A549 (cell line): Measurements from ENCODE around the gene GSAP. TPM values are rescaled to one million over a fixed set of nuclear protein-coding genes. Genes with fewer than 3 reads are reported as not detected.

Experiments
- ATAC-seq, 2 experiments: fragments of 200-7000 bp in 1 of 2; fragments of >200 bp in 1 of 2; cut with Nextera tagmentation in 1 of 2; cut with Tn5 transposase in 1 of 2; 3 replicates each; pipeline versions ENCODE4 v1.8.0 to v1.9.1; 2018 to 2020; ENCODE audit warnings: mild to moderate bottlenecking in 1 of 2, moderate library complexity in 1 of 2
- CTCF ChIA-PET: fragments of 300-600 bp; sonication (Branson Sonifier 250); formaldehyde crosslinking; extraction: SDS; loops from one replicate; lab custom pipeline; 2021; ENCODE audit warnings: antibody characterized with exemption, inconsistent platforms; lab: Yijun Ruan, JAX
- POLR2A ChIA-PET: fragments of 350-600 bp; formaldehyde crosslinking; extraction: SDS; loops from one replicate; lab custom pipeline; 2021; ENCODE audit warnings: antibody characterized with exemption, inconsistent platforms; lab: Yijun Ruan, JAX
- DNase-seq, 2 experiments: peaks; one replicate each; pipeline versions ENCODE4 v3.0.0 to v3.0.0-alpha.2; 2011 to 2016; ENCODE audit warnings: low read depth in 1 of 2, low spot score in 1 of 2
- FAIRE-seq: peaks from 2 replicates; lab custom pipeline; 2011; peaks lifted over from hg19 to GRCh38; lab: Jason Lieb, UNC
- H3K27ac ChIP-seq, 2 experiments: fragments of >200 bp; sonication (Bioruptor Twin); formaldehyde crosslinking; 3 replicates each; pipeline ENCODE4 v1.5.1; 2016 to 2017
- H3K4me1 ChIP-seq: fragments of >200 bp; sonication (Bioruptor Twin); formaldehyde crosslinking; 3 replicates; pipeline ENCODE4 v1.6.1; 2016
- H3K4me2 ChIP-seq: fragments of >200 bp; sonication (Bioruptor Twin); formaldehyde crosslinking; 3 replicates; pipeline ENCODE4 v1.6.1; 2016
- H3K4me3 ChIP-seq: fragments of >200 bp; sonication (Bioruptor Twin); formaldehyde crosslinking; 3 replicates; pipeline ENCODE4 v1.5.1; 2016
- H3K9me3 ChIP-seq: fragments of >200 bp; sonication (Bioruptor Twin); formaldehyde crosslinking; 3 replicates; pipeline ENCODE4 v1.6.1; 2016
- BHLHE40 ChIP-seq: IDR thresholded peaks from 2 replicates; pipeline ENCODE4 v1.6.1; 2012; ENCODE audit warnings: low read depth, low read length, inconsistent platforms
- CBX2 ChIP-seq: fragments of 200-600 bp; sonication (generic); IDR thresholded peaks from 2 replicates; pipeline ENCODE4 v1.6.1; 2016; ENCODE audit warnings: low read depth, mild to moderate bottlenecking, borderline replicate concordance
- CHD4 ChIP-seq: fragments of 200-600 bp; sonication (generic); IDR thresholded peaks from 2 replicates; pipeline ENCODE4 v1.6.1; 2016; ENCODE audit warnings: antibody characterized with exemption, mild to moderate bottlenecking, borderline replicate concordance
- EHF ChIP-seq: fragments of 250-450 bp; sonication (Bioruptor Pico); IDR thresholded peaks from 2 replicates; pipeline ENCODE4 v1.5.0; 2020; ENCODE audit warnings: mild to moderate bottlenecking
- EHMT2 ChIP-seq: fragments of 200-600 bp; sonication (generic); IDR thresholded peaks from 2 replicates; pipeline ENCODE4 v1.6.1; 2016; ENCODE audit warnings: antibody characterized with exemption, low read depth, mild to moderate bottlenecking, moderate library complexity
- FOSB ChIP-seq: fragments of 250-450 bp; sonication (Bioruptor Pico); IDR thresholded peaks from 2 replicates; pipeline ENCODE4 v1.5.0; 2020; ENCODE audit warnings: mild to moderate bottlenecking, moderate library complexity
- FOSL2 ChIP-seq, 2 experiments: fragments of 450-650 bp in 1 of 2; fragments of >200 bp in 1 of 2; sonication (Bioruptor Twin) in 1 of 2; formaldehyde crosslinking; IDR thresholded peaks; 2 replicates each; pipeline versions ENCODE4 v1.5.0 to v1.6.1; 2016 to 2020; ENCODE audit warnings: mild to moderate bottlenecking in 1 of 2, moderate library complexity in 1 of 2
- HDAC2 ChIP-seq: fragments of 200-600 bp; sonication (generic); IDR thresholded peaks from 2 replicates; pipeline ENCODE4 v1.6.1; 2016
- HOXB13 ChIP-seq: fragments of 250-450 bp; sonication (Bioruptor Pico); IDR thresholded peaks from 2 replicates; pipeline ENCODE4 v1.5.0; 2020; ENCODE audit warnings: low read depth, mild to moderate bottlenecking, moderate library complexity
- MAFK ChIP-seq: fragments of 450-650 bp; IDR thresholded peaks from 2 replicates; pipeline ENCODE4 v1.6.1; 2014; ENCODE audit not compliant: partially characterized antibody
- POLR2A ChIP-seq: IDR thresholded peaks from 2 replicates; pipeline ENCODE4 v1.6.1; 2012; ENCODE audit warnings: mild to moderate bottlenecking, low read length
- POLR2AphosphoS2 ChIP-seq: conservative IDR thresholded peaks from 2 replicates; pipeline ENCODE4 v1.6.1; 2012; ENCODE audit warnings: low read length, improper control_type of control experiment, inconsistent platforms
- RARB ChIP-seq: fragments of 250-450 bp; sonication (Bioruptor Pico); IDR thresholded peaks from 2 replicates; pipeline ENCODE4 v1.8.0; 2021; ENCODE audit warnings: mild to moderate bottlenecking, moderate library complexity
- SMC3 ChIP-seq: fragments of >200 bp; sonication (Bioruptor Twin); formaldehyde crosslinking; IDR thresholded peaks from 3 replicates; pipeline ENCODE4 v1.6.1; 2018; ENCODE audit warnings: inconsistent platforms
- TFCP2L1 ChIP-seq: fragments of 250-450 bp; sonication (Bioruptor Pico); IDR thresholded peaks from 2 replicates; pipeline ENCODE4 v1.5.0; 2021; ENCODE audit warnings: mild to moderate bottlenecking
- ZFP36 ChIP-seq: fragments of 450-650 bp; IDR thresholded peaks from 2 replicates; pipeline ENCODE4 v1.6.1; 2014; ENCODE audit warnings: borderline replicate concordance; ENCODE audit not compliant: partially characterized antibody
- WGBS: methylation state at CpG from one replicate; pipeline ENCODE4 v1.1.6; 2017; ENCODE audit errors: missing lambda C conversion rate; 5-methylcytosine and 5-hydroxymethylcytosine counted together
- polyA plus RNA-seq, 4 experiments: library from polyadenylated mRNA; depleted of rRNA in 3 of 4; stranded (reverse); fragments of >200 nt; fragmentation: RNase III in 1 of 4; extraction: RNeasy Plus Mini Kit Qiagen cat#74134 plus additional on column Dnase treatment in 1 of 4; gene quantifications; 2 replicates in 3 of 4; 3 replicates in 1 of 4; pipeline ENCODE4 v1.2.3, GENCODE V29; 2011 to 2017
- TF ChIP-seq, protein P1 (sequence below): fragments of >200 bp; sonication (Bioruptor Twin); formaldehyde crosslinking; IDR thresholded peaks from 3 replicates; pipeline ENCODE4 v1.5.1; 2016
- TF ChIP-seq, protein P2 (sequence below): fragments of 200-600 bp; sonication (generic); IDR thresholded peaks from 2 replicates; pipeline ENCODE4 v1.6.1; 2016; ENCODE audit warnings: antibody characterized with exemption, mild to moderate bottlenecking, moderate library complexity
- TF ChIP-seq, protein P3 (sequence below): fragments of 250-450 bp; sonication (Bioruptor Pico); IDR thresholded peaks from 2 replicates; pipeline ENCODE4 v1.5.0; 2020; ENCODE audit warnings: low read depth, mild to moderate bottlenecking, moderate library complexity
- TF ChIP-seq, protein P4 (sequence below): fragments of 250-450 bp; sonication (Bioruptor Pico); IDR thresholded peaks from 2 replicates; pipeline ENCODE4 v1.5.0; 2021; ENCODE audit warnings: mild to moderate bottlenecking, moderate library complexity, borderline replicate concordance

Gene GSAP
- polyA plus RNA-seq, 2 of the 4 experiments (the other 2 are of a cell fraction) = 4.1 to 18.6 TPM

DNA sequence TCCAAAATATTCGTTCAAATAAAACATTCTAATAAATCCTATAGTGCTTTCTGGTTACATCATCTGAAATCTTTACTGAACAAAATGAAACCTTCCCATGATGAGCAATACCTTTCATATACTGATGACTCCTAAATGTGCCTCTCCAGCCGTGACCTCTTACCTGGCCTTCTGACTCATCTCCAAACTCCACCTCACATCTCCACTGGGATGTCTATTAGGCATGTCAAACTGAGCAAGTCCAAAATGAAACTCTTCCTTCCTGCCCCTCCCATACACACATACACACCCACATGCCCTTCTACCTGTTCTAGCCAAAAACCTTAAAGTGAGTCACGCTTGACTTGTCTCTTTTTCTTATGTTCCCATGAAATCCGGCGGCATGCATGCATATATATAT is 22.9 kb downstream of the GSAP start (continued):
- TF ChIP-seq, protein P1, sequence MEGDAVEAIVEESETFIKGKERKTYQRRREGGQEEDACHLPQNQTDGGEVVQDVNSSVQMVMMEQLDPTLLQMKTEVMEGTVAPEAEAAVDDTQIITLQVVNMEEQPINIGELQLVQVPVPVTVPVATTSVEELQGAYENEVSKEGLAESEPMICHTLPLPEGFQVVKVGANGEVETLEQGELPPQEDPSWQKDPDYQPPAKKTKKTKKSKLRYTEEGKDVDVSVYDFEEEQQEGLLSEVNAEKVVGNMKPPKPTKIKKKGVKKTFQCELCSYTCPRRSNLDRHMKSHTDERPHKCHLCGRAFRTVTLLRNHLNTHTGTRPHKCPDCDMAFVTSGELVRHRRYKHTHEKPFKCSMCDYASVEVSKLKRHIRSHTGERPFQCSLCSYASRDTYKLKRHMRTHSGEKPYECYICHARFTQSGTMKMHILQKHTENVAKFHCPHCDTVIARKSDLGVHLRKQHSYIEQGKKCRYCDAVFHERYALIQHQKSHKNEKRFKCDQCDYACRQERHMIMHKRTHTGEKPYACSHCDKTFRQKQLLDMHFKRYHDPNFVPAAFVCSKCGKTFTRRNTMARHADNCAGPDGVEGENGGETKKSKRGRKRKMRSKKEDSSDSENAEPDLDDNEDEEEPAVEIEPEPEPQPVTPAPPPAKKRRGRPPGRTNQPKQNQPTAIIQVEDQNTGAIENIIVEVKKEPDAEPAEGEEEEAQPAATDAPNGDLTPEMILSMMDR = no peak
- no peak for TF ChIP-seq POLR2A

DNA sequence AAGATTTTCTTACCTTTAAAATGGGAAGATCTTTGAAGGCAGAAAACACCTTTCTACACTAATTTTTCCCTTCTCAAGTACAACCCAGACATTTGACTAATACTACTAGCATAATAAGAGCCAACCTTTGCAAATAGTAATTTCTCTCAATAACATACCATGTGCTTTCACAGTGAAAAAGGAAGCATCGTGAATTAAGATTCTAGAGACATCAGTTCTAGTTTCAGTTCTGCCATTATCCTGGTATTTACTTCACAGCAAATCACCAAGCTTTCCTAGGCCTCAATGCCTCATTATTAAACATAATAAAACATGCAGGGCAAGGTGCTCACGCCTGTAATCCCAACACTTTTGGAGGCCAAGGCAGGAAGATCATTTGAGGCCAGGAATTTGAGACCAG is 24.9 kb downstream of the GSAP start:
- DNase-seq = no peak
- no peak for FAIRE-seq
- ChIA-PET CTCF (no interaction called here), POLR2A (no interaction called here)
- Histone ChIP-seq H3K4me3 (no peak overlapping the region), H3K4me2 (no peak overlapping the region), H3K9me3 (no peaks in the 10 kb centered on the region), H3K4me1 (peaks cover 13% of the 10 kb centered on the region; the same call in 2 of the 3 replicates), H3K27ac (no peak overlapping the region)
- TF ChIP-seq, protein P2, sequence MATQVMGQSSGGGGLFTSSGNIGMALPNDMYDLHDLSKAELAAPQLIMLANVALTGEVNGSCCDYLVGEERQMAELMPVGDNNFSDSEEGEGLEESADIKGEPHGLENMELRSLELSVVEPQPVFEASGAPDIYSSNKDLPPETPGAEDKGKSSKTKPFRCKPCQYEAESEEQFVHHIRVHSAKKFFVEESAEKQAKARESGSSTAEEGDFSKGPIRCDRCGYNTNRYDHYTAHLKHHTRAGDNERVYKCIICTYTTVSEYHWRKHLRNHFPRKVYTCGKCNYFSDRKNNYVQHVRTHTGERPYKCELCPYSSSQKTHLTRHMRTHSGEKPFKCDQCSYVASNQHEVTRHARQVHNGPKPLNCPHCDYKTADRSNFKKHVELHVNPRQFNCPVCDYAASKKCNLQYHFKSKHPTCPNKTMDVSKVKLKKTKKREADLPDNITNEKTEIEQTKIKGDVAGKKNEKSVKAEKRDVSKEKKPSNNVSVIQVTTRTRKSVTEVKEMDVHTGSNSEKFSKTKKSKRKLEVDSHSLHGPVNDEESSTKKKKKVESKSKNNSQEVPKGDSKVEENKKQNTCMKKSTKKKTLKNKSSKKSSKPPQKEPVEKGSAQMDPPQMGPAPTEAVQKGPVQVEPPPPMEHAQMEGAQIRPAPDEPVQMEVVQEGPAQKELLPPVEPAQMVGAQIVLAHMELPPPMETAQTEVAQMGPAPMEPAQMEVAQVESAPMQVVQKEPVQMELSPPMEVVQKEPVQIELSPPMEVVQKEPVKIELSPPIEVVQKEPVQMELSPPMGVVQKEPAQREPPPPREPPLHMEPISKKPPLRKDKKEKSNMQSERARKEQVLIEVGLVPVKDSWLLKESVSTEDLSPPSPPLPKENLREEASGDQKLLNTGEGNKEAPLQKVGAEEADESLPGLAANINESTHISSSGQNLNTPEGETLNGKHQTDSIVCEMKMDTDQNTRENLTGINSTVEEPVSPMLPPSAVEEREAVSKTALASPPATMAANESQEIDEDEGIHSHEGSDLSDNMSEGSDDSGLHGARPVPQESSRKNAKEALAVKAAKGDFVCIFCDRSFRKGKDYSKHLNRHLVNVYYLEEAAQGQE = no peak
- TF ChIP-seq CHD4 (no peak), SMC3 (no peak), EHMT2 (no peak), POLR2AphosphoS2 (no peak), ZFP36 (no peak), HOXB13 (no peak), RARB (CRISPR knock-in tag) (no peak), BHLHE40 (no peak), MAFK (no peak), FOSB (CRISPR knock-in tag) (no peak), TFCP2L1 (CRISPR knock-in tag) (no peak)
- TF ChIP-seq, protein P3, sequence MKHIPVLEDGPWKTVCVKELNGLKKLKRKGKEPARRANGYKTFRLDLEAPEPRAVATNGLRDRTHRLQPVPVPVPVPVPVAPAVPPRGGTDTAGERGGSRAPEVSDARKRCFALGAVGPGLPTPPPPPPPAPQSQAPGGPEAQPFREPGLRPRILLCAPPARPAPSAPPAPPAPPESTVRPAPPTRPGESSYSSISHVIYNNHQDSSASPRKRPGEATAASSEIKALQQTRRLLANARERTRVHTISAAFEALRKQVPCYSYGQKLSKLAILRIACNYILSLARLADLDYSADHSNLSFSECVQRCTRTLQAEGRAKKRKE = no peak
- TF ChIP-seq, protein P4, sequence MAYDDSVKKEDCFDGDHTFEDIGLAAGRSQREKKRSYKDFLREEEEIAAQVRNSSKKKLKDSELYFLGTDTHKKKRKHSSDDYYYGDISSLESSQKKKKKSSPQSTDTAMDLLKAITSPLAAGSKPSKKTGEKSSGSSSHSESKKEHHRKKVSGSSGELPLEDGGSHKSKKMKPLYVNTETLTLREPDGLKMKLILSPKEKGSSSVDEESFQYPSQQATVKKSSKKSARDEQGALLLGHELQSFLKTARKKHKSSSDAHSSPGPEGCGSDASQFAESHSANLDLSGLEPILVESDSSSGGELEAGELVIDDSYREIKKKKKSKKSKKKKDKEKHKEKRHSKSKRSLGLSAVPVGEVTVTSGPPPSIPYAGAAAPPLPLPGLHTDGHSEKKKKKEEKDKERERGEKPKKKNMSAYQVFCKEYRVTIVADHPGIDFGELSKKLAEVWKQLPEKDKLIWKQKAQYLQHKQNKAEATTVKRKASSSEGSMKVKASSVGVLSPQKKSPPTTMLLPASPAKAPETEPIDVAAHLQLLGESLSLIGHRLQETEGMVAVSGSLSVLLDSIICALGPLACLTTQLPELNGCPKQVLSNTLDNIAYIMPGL (CRISPR knock-in tag) = no peak
- WGBS = 84% methylated on average over 2 of the region's 2 CpGs
- no peak for ATAC-seq

DNA sequence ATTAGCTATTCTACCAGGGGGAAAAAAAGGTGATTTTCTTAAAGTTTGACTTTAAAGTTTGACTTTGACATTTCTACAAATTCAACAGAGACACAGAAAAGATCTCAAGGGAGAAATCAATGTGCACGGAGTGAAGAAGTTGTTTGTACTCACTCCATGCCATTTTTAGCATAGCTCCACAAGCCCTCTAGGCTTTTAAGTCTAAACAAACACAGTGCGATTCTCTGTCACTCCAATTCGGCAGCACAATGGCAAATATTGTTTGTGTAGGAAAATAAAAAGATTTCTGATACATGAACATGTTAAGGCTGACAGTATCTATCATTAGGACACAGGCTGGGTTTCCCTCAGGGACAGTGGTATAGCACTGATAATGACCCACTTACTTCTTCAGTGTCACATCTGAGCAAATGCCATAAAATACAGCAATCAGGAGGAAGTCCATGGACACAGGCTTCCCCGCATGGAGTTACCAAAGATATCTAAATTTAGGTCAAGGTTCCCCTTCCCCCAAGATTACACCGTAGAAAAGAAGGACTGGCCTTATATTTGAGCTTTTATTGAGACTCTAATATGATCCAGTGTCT is 28.0 kb downstream of the GSAP start:
- ATAC-seq (no peak), FAIRE-seq (peak; percentile 59), DNase-seq (no peak)
- Histone ChIP-seq H3K4me1 (peaks cover 8% of the 10 kb centered on the region; the same call in 2 of the 3 replicates), H3K4me2 (no peak overlapping the region), H3K9me3 (no peaks in the 10 kb centered on the region), H3K4me3 (no peak overlapping the region), H3K27ac (no peak overlapping the region)
- POLR2A ChIA-PET = no interaction called here
- CTCF ChIA-PET = interaction anchor here (0.5 kb wide), 1 partner anchor 21 kb away, joined by 3 read pairs; no protein-coding TSS in a partner anchor
- TF ChIP-seq TFCP2L1 (CRISPR knock-in tag) = no peak
- no peak for TF ChIP-seq HDAC2
- no peak for TF ChIP-seq POLR2A
- TF ChIP-seq EHF (CRISPR knock-in tag) = no peak
- no peak for TF ChIP-seq ZFP36
- no peak for TF ChIP-seq EHMT2
- no peak for TF ChIP-seq FOSL2 (IDR thresholded peaks at IDR 0.05)
- TF ChIP-seq FOSL2 (CRISPR knock-in tag; IDR thresholded peaks at IDR 0.05) = no peak
- TF ChIP-seq CBX2 = no peak
- WGBS = 41% methylated on average over 5 of the region's 5 CpGs
